HL-60 (cell line): ENCODE data around the gene P2RX6.

Source experiments
- CTCF ChIP-seq: IDR thresholded peaks from one replicate; pipeline ENCODE4 v1.5.1; 2011; ENCODE audit warnings: low read length, control low read depth, inconsistent platforms; ENCODE audit not compliant: insufficient read depth
- POLR2AphosphoS5 ChIP-seq: IDR thresholded peaks from 2 replicates; pipeline ENCODE4 v1.6.1; 2012; ENCODE audit warnings: low read depth
- REST ChIP-seq: IDR thresholded peaks from 2 replicates; pipeline ENCODE4 v1.6.1; 2012; ENCODE audit warnings: low read depth; ENCODE audit not compliant: insufficient replicate concordance
- SPI1 ChIP-seq: IDR thresholded peaks from 2 replicates; pipeline ENCODE4 v1.6.1; 2012; ENCODE audit warnings: low read depth, mild to moderate bottlenecking, borderline replicate concordance

GRCh38 chr22:21016644-21017420, 1.9 kb downstream of the P2RX6 start:
- no peak for TF ChIP-seq CTCF
- TF ChIP-seq POLR2AphosphoS5, result no peak
- TF ChIP-seq REST, result no peak
- no peak for TF ChIP-seq SPI1
